Thyroid gland (tissue), 4 donors: ENCODE data around the gene PTEN.

Source experiments
- CTCF ChIP-seq, 6 experiments: fragments of 200-600 bp in 3 of 6; fragments of 450-650 bp in 3 of 6; sonication (generic) in 3 of 6; IDR thresholded peaks; one replicate each; pipeline ENCODE4 v1.5.1; 2016 to 2019; ENCODE audit warnings: antibody characterized with exemption in 6 of 6, mild to moderate bottlenecking in 2 of 6, inconsistent platforms in 1 of 6, moderate library complexity in 1 of 6
- POLR2A ChIP-seq, 2 donors: fragments of 450-650 bp; IDR thresholded peaks; one replicate each; pipeline ENCODE4 v1.6.1; 2017; ENCODE audit warnings: antibody characterized with exemption in 2 of 2, mild to moderate bottlenecking in 2 of 2, moderate library complexity in 1 of 2

- no peak for TF ChIP-seq CTCF (IDR thresholded peaks at IDR 0.05)
- no peak for TF ChIP-seq POLR2A (IDR thresholded peaks at IDR 0.05)
These were observed 24.3 kb downstream of the PTEN start for GRCh38 chr10:87887548-87888289.
